PFSK-1 (cell line): ENCODE results near the gene LSAMP.

ENCODE experiments used
- FOXP2 ChIP-seq: optimal IDR thresholded peaks from 2 replicates; pipeline ENCODE3; 2011; ENCODE audit warnings: borderline replicate concordance, control low read depth, inconsistent platforms; ENCODE audit not compliant: insufficient read depth; ENCODE audit errors: extremely low read length, extremely low read depth
- POLR2AphosphoS5 ChIP-seq: IDR thresholded peaks from 2 replicates; pipeline ENCODE4 v1.6.1; 2012; ENCODE audit warnings: low read depth, mild to moderate bottlenecking, control low read depth, low read length, moderate library complexity
- REST ChIP-seq, 2 experiments: IDR thresholded peaks; 2 replicates each; pipeline versions ENCODE4 v1.6.1 to v1.8.0; 2011 to 2012; ENCODE audit warnings: low read depth in 2 of 2, low read length in 2 of 2, control low read depth in 1 of 2, inconsistent platforms in 1 of 2, mild to moderate bottlenecking in 1 of 2, moderate library complexity in 1 of 2; ENCODE audit not compliant: insufficient read depth in 1 of 2
- SIN3A ChIP-seq: IDR thresholded peaks from 2 replicates; pipeline ENCODE4 v1.6.1; 2012; ENCODE audit warnings: mild to moderate bottlenecking, low read length, moderate library complexity, borderline replicate concordance; ENCODE audit not compliant: insufficient read depth
- TAF1 ChIP-seq: IDR thresholded peaks from 2 replicates; pipeline ENCODE4 v1.6.1; 2012; ENCODE audit warnings: low read length, control low read depth, borderline replicate concordance; ENCODE audit not compliant: insufficient read depth

LSAMP gene

GRCh38 chr3:115814006-115814405 is 631.3 kb downstream of the LSAMP start:
- TF ChIP-seq REST (IDR thresholded peaks at IDR 0.05; ENCODE audit: insufficient read depth in 1 of 2, low read depth in 2 of 2, low read length in 2 of 2) (no peak), FOXP2 (no peak), POLR2AphosphoS5 (no peak)

DNA sequence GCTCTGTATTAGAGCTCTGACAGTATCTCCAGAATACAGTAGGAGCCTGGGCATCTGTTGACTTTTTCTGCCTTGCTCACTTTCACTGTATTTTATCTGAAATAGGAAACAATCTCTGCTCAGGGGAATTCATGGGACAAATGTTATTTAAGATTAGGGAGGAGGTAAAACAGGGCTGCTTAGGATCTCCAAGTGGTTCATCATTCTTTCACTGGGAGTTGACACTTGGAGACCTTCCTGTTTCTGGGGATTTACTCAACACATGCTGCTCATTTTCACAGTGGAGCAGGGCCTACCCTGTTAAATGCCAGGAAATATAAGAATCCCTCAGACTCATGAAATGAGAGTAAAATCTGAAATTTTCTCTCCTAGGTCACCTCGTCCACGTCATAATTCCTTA is 636.5 kb downstream of the LSAMP start:
- TF ChIP-seq FOXP2 = no peak
- TF ChIP-seq TAF1 = no peak
- TF ChIP-seq REST (IDR thresholded peaks at IDR 0.05; ENCODE audit: insufficient read depth in 1 of 2, low read depth in 2 of 2, low read length in 2 of 2) = no peak
- TF ChIP-seq SIN3A = no peak
- no peak for TF ChIP-seq POLR2AphosphoS5

DNA sequence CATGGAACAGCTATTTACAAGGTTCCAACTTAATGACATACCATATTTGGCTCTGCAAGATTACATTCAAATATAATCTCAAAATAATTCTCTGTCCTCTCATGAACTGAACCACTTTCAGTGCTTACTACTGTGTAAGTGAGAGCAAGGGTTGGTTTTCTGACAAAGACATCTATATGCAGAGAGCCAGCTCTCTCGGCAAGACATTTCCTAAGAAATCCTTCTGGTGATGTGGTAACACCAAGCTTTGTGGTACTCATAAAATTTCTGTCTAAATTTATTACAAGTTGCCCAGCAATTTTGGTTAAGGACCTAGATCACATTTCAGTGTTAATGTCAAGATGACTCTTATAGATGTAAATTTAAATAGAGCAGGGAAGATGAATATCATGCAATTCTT is 637.0 kb downstream of the LSAMP start:
- no peak for TF ChIP-seq FOXP2
- TF ChIP-seq REST (IDR thresholded peaks at IDR 0.05; ENCODE audit: insufficient read depth in 1 of 2, low read depth in 2 of 2, low read length in 2 of 2) = no peak
- TF ChIP-seq SIN3A = no peak
- no peak for TF ChIP-seq TAF1
- TF ChIP-seq POLR2AphosphoS5 = no peak

DNA sequence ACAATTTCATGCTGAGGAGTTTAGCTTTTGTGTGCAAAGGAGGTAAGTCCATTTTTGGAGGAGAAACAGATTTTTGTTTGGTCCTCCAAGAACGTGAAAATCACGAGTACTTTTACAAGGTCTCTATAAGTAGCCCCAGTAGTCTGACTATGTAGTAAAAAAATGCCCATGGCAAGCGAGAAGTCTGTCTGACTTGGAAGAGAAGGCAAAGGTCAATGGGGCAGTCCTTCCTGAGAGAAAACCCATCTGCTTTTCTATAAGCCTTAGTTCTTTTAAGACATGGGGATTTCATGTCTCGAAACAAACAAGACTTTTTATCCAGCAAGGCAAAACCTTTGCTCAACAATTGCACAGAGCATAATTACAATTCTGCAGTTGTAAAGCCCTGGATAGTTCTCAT is 638.8 kb downstream of the LSAMP start:
- TF ChIP-seq POLR2AphosphoS5 (no peak), FOXP2 (no peak), REST (IDR thresholded peaks at IDR 0.05; ENCODE audit: insufficient read depth in 1 of 2, low read depth in 2 of 2, low read length in 2 of 2) (no peak), TAF1 (no peak), SIN3A (no peak)

GRCh38 chr3:115805520-115805919 is 639.8 kb downstream of the LSAMP start:
- TF ChIP-seq POLR2AphosphoS5 (no peak), TAF1 (no peak), REST (IDR thresholded peaks at IDR 0.05; ENCODE audit: insufficient read depth in 1 of 2, low read depth in 2 of 2, low read length in 2 of 2) (no peak), SIN3A (no peak), FOXP2 (no peak)
